ENCODE measurements around the gene WDR13.

DNA sequence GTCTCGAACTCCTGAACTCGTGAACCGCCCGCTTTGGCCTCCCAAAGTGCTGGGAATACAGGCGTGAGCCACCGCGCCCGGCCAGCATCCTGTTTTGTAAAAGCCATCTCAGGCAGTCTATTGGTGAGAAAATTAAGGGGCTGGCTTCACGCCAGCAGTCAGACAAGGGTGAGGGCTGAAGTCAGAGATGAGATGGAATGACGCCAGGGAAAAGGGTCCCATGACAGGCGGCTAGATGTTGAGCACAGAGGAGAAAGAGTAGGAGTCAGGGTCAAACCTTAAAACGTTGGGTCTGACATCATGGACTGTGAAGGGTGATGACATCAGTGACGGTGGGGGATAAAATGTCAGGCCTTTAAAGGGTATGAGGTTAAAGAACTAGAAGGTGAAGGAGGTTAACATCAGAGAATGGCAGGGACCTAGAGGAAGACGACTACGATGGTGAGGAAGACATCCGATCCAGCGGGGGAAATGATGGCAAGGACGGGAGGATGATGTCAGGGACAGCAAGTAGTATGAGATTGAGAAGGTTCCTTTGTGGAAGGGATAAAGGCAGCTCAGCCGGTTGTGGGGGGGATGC lies 23.5 kb upstream of the WDR13 start:
- TF ChIP-seq EZH2 (IDR thresholded peaks at IDR 0.05; ENCODE audit: borderline replicate concordance) (no peak), CTCF (IDR thresholded peaks at IDR 0.05; ENCODE audit: poor library complexity) (no peak), EZH2phosphoT487 (IDR thresholded peaks at IDR 0.05; ENCODE audit: low read depth, severe bottlenecking, unreplicated experiment) (no peak)
